Measurements from ENCODE around the gene GATB. TPM values are rescaled to one million over a fixed set of nuclear protein-coding genes. Genes with fewer than 3 reads are reported as not detected.

The GATB gene
- polyA plus RNA-seq, 3 donors: 5.5 to 12.2 (median 9.0) TPM

DNA sequence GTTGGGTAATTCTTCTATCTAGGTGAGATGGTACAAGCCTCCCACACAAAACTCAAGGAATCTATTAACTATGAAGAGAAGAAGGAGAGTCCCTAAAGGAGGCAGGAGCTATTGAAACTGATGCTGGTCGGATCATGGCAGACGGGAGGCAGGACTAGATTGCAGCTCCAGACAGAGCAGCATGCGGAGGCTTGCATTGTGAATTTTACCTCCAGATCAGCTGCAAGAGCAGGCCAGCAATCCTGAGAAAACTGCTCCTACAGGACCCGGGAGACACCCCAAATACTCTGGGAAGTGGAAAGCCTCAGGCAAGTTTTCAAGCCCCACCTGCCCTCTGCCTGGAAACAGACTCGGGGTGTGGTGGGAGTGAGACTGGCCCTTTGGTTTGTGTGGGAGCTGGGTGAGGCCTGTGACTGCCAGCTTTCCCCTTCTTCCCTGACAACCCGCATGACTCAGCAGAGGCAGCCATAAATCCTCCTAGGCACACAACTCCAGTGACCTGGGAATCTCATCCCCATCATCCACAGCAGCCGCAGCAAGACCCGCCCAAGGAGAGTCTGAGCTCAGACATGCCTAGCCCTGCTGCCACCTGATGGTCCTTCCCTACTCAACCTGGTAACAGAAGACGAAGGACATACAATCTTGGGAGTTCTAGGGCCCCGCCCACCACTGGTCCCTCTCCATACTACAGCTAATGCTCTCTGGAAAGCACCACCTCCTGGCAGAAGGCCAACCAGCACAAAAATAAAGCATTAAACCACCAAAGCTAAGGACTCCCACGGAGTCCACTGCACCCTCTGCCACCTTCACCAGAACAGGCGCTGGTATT is 30.9 kb downstream of the GATB start:
- 95% methylated on average over 9 of the region's 12 CpGs for WGBS (ENCODE audit: insufficient coverage)
- Mint-ChIP-seq H3K4me3 (no peak overlapping the region), H3K4me1 (no peaks in the 10 kb centered on the region), H3K36me3 (peaks cover 17 to 18% of the 10 kb centered on the region in 2 donors), H3K27me3 (ENCODE audit: low read depth in 3 of 3) (no peaks in the 10 kb centered on the region), H3K27ac (no peak overlapping the region), H3K9me3 (peaks cover 3 to 15% (median 8%) of the 10 kb centered on the region in 7 donors)
- H2AFZ ChIP-seq (ENCODE audit: insufficient read depth, low read depth, low read length, poor library complexity, severe bottlenecking): no peak overlapping the region
- intact Hi-C loops (cut with micrococcal nuclease): no loop called here
- H3K79me2 ChIP-seq (ENCODE audit: insufficient read depth, low read length): no peaks in the 10 kb centered on the region
- H3K27me3 ChIP-seq (ENCODE audit: control insufficient read depth in 2 of 2, insufficient read depth in 2 of 2, low read length in 2 of 2): no peaks in the 10 kb centered on the region
- H3K9me3 ChIP-seq (replicated peaks in 1 of 2; ENCODE audit: control insufficient read depth in 1 of 2, insufficient read depth in 1 of 2, low read length in 2 of 2): no peaks in the 10 kb centered on the region
- H3K27ac ChIP-seq (ENCODE audit: low read depth in 1 of 2, low read length in 2 of 2): no peak overlapping the region
- no peak overlapping the region for H3K4me2 ChIP-seq (replicated peaks; ENCODE audit: extremely low read depth, low read length, poor library complexity, severe bottlenecking)
- DNase-seq: no peak
- no peak overlapping the region for H3K9ac ChIP-seq (ENCODE audit: insufficient read depth, low read length, poor library complexity, severe bottlenecking)
- no peak overlapping the region for H3K4me3 ChIP-seq (replicated peaks in 1 of 3; ENCODE audit: low read depth in 2 of 3, low read length in 3 of 3)
- H3K36me3 ChIP-seq (replicated peaks in 1 of 2; ENCODE audit: control insufficient read depth in 1 of 2, insufficient read depth in 2 of 2, low read length in 2 of 2): no peaks in the 10 kb centered on the region
- H4K20me1 ChIP-seq (ENCODE audit: insufficient read depth, low read length): no peaks in the 10 kb centered on the region
- no peaks in the 10 kb centered on the region for H3K4me1 ChIP-seq (ENCODE audit: control insufficient read depth in 1 of 2, insufficient read depth in 2 of 2, low read length in 2 of 2)
- TF ChIP-seq CTCF (IDR thresholded peaks at IDR 0.05): no peak

GRCh38 chr4:151728679-151729078 is 32.1 kb downstream of the GATB start:
- no peaks in the 10 kb centered on the region for H3K36me3 ChIP-seq (replicated peaks in 1 of 2; ENCODE audit: control insufficient read depth in 1 of 2, insufficient read depth in 2 of 2, low read length in 2 of 2)
- TF ChIP-seq CTCF (IDR thresholded peaks at IDR 0.05): no peak
- no peak for DNase-seq
- peaks cover 4% of the 10 kb centered on the region for H3K4me1 Mint-ChIP-seq
- H3K9me3 ChIP-seq (replicated peaks in 1 of 2; ENCODE audit: control insufficient read depth in 1 of 2, insufficient read depth in 1 of 2, low read length in 2 of 2): no peaks in the 10 kb centered on the region
- peaks cover 17 to 19% of the 10 kb centered on the region in 2 donors for H3K36me3 Mint-ChIP-seq
- no peaks in the 10 kb centered on the region for H3K79me2 ChIP-seq (ENCODE audit: insufficient read depth, low read length)
- intact Hi-C loops (cut with micrococcal nuclease): no loop called here
- peaks cover 2 to 9% (median 3%) of the 10 kb centered on the region in 7 donors for H3K9me3 Mint-ChIP-seq
- no peaks in the 10 kb centered on the region for H3K27me3 ChIP-seq (ENCODE audit: control insufficient read depth in 2 of 2, insufficient read depth in 2 of 2, low read length in 2 of 2)
- WGBS (ENCODE audit: insufficient coverage): no CpG with 5 or more reads among the region's 2 CpGs
- no peaks in the 10 kb centered on the region for H3K27me3 Mint-ChIP-seq (ENCODE audit: low read depth in 3 of 3)
- no peak overlapping the region for H3K4me2 ChIP-seq (replicated peaks; ENCODE audit: extremely low read depth, low read length, poor library complexity, severe bottlenecking)
- no peak overlapping the region for H3K4me3 Mint-ChIP-seq
- H2AFZ ChIP-seq (ENCODE audit: insufficient read depth, low read depth, low read length, poor library complexity, severe bottlenecking): no peak overlapping the region
- no peak overlapping the region for H3K4me3 ChIP-seq (replicated peaks in 1 of 3; ENCODE audit: low read depth in 2 of 3, low read length in 3 of 3)
- H3K9ac ChIP-seq (ENCODE audit: insufficient read depth, low read length, poor library complexity, severe bottlenecking): no peak overlapping the region
- no peak overlapping the region for H3K27ac Mint-ChIP-seq
- H4K20me1 ChIP-seq (ENCODE audit: insufficient read depth, low read length): no peaks in the 10 kb centered on the region
- no peaks in the 10 kb centered on the region for H3K4me1 ChIP-seq (ENCODE audit: control insufficient read depth in 1 of 2, insufficient read depth in 2 of 2, low read length in 2 of 2)
- no peak overlapping the region for H3K27ac ChIP-seq (ENCODE audit: low read depth in 1 of 2, low read length in 2 of 2)

All from CD14-positive monocyte (primary cell).